Testis (tissue), 3 donors: ENCODE data around the gene QPCTL. TPM values are rescaled to one million over a fixed set of nuclear protein-coding genes. Genes with fewer than 3 reads are reported as not detected.

Source experiments
- DNase-seq: peaks from one replicate; pipeline ENCODE4 v3.0.0-alpha.2; 2019
- H3K27ac ChIP-seq, 2 donors: fragments of 200-600 bp; sonication (generic); one replicate each; pipeline ENCODE4 v1.5.1; 2019
- H3K27me3 ChIP-seq: fragments of 200-600 bp; sonication (generic); one replicate; pipeline ENCODE4 v1.5.1; 2019
- H3K36me3 ChIP-seq: fragments of 200-600 bp; sonication (generic); one replicate; pipeline ENCODE4 v1.5.1; 2017; ENCODE audit warnings: low read depth; ENCODE audit errors: missing control alignments
- H3K4me1 ChIP-seq: fragments of 200-600 bp; sonication (generic); one replicate; pipeline ENCODE4 v1.5.1; 2019
- H3K4me3 ChIP-seq, 2 donors: fragments of 200-600 bp; sonication (generic); one replicate each; pipeline ENCODE4 v1.5.1; 2017 to 2019
- H3K9me3 ChIP-seq: fragments of 200-600 bp; sonication (generic); one replicate; pipeline ENCODE4 v1.5.1; 2017
- POLR2A ChIP-seq: fragments of 450-650 bp; IDR thresholded peaks from one replicate; pipeline ENCODE4 v1.6.1; 2017; ENCODE audit warnings: antibody characterized with exemption, mild to moderate bottlenecking, moderate library complexity
- WGBS, 2 donors: methylation state at CpG; one replicate each; pipeline ENCODE4 v1.1.5; 2018; 5-methylcytosine and 5-hydroxymethylcytosine counted together
- intact Hi-C: fragments of 100-400 bp; cut with DNase I; formaldehyde crosslinking; loops from one replicate; pipeline ENCODE4 v1.15.1; 2023; ENCODE audit warnings: low total_unique reads
- polyA plus RNA-seq: library from polyadenylated mRNA; stranded (reverse); fragments of 350-450 nt; fragmentation: Illumina TruSeq; extraction: RNeasy Lipid Tissue Mini Kit (QIAGEN cat#74804); gene quantifications from one replicate; pipeline ENCODE4 v1.2.3, GENCODE V29; 2014; ENCODE audit warnings: low read depth, low replicate concordance; ENCODE audit not compliant: insufficient read depth
- total RNA-seq, 2 donors: library from RNA; depleted of rRNA; stranded (reverse); fragments of >200 nt; gene quantifications; one replicate each; pipeline ENCODE4 v1.2.3, GENCODE V29; 2016
- TF ChIP-seq, protein P1 (sequence below), 3 experiments: fragments of 450-650 bp in 2 of 3; fragments of 200-600 bp in 1 of 3; sonication (generic) in 1 of 3; IDR thresholded peaks; one replicate each; pipeline ENCODE4 v1.5.1; 2016 to 2019; ENCODE audit warnings: antibody characterized with exemption in 3 of 3, mild to moderate bottlenecking in 2 of 3, moderate library complexity in 1 of 3

The QPCTL gene
- total and polyA plus RNA-seq, 3 donors from 2014 or later: 3.5 to 6.9 (median 5.3) TPM

- H3K27ac ChIP-seq: no peak overlapping the region
- no peak overlapping the region for H3K4me3 ChIP-seq
- no peak for DNase-seq
- no peaks in the 10 kb centered on the region for H3K27me3 ChIP-seq
- no peak for TF ChIP-seq POLR2A
- no peaks in the 10 kb centered on the region for H3K9me3 ChIP-seq
- intact Hi-C loops: no loop called here
- no peaks in the 10 kb centered on the region for H3K4me1 ChIP-seq
- H3K36me3 ChIP-seq: no peaks in the 10 kb centered on the region
- 18 to 23% methylated on average over 5 of the region's 5 CpGs for WGBS, 2 donors
Measured at GRCh38 chr19:45653634-45654033, 38.8 kb upstream of the QPCTL start.

DNA sequence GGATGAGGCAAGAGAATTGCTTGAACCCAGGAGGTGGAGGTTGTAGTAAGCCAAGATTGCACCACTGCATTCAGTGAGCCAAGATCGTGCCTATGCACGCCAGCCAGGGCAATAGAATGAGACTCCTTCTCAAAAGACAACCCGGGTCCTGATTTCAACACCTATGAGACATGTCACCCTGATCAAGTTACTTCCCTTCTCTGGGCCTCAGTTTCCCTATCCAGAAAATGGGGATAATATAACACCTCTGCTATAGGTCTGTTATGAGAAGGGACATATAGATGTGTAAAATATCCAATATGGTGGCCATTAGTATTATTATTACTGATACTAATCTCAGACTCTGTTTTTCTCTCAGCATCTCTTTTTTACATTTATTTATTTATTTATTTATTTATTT is 37.4 kb upstream of the QPCTL start:
- Histone ChIP-seq H3K4me1 (no peaks in the 10 kb centered on the region), H3K4me3 (no peak overlapping the region), H3K27me3 (no peaks in the 10 kb centered on the region), H3K27ac (no peak overlapping the region), H3K36me3 (no peaks in the 10 kb centered on the region), H3K9me3 (no peaks in the 10 kb centered on the region)
- TF ChIP-seq POLR2A: no peak
- TF ChIP-seq, protein P1, sequence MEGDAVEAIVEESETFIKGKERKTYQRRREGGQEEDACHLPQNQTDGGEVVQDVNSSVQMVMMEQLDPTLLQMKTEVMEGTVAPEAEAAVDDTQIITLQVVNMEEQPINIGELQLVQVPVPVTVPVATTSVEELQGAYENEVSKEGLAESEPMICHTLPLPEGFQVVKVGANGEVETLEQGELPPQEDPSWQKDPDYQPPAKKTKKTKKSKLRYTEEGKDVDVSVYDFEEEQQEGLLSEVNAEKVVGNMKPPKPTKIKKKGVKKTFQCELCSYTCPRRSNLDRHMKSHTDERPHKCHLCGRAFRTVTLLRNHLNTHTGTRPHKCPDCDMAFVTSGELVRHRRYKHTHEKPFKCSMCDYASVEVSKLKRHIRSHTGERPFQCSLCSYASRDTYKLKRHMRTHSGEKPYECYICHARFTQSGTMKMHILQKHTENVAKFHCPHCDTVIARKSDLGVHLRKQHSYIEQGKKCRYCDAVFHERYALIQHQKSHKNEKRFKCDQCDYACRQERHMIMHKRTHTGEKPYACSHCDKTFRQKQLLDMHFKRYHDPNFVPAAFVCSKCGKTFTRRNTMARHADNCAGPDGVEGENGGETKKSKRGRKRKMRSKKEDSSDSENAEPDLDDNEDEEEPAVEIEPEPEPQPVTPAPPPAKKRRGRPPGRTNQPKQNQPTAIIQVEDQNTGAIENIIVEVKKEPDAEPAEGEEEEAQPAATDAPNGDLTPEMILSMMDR (IDR thresholded peaks at IDR 0.05): no peak
- 60 to 95% methylated on average over 3 of the region's 3 CpGs for WGBS, 2 donors
- intact Hi-C loops: no loop called here
- no peak for DNase-seq

DNA sequence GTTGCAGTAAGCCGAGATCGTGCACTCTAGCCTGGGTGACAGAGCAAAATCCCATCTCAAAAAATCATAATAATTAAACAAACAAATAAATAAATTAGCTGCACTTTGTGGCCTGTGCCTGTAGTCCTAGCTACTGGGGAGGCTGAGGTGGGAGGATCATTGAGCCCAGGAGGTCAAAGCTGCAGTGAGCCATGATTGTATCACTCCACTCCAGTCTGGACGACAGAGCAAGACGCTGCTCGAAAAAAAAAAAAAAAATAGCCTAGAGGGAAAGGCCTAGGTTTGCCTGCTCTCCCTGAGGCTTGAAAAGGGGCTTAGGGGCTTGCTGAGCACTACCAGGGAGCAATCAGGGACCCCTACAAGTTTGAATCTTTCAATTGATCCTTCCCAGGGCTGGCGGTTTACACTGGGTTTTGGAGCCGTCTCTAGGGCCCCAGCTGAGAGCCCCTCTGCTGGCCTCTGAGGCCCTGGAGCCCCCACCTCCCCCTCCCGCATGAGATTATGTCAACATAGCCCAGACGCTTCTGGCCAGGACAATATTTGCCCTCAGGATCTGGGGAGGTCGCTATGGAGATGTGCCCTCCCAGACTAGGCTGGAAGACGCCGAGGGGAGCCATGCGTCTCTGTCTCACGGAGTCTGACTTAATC is 34.8 kb upstream of the QPCTL start:
- 52 to 58% methylated on average over 13 to 14 of the region's 14 CpGs for WGBS, 2 donors
- Histone ChIP-seq H3K27me3 (no peaks in the 10 kb centered on the region), H3K4me3 (no peak overlapping the region), H3K4me1 (no peaks in the 10 kb centered on the region), H3K9me3 (no peaks in the 10 kb centered on the region), H3K36me3 (no peaks in the 10 kb centered on the region), H3K27ac (no peak overlapping the region)
- intact Hi-C loops: no loop called here
- TF ChIP-seq, protein P1 (IDR thresholded peaks at IDR 0.05): no peak
- no peak for TF ChIP-seq POLR2A
- no peak for DNase-seq

DNA sequence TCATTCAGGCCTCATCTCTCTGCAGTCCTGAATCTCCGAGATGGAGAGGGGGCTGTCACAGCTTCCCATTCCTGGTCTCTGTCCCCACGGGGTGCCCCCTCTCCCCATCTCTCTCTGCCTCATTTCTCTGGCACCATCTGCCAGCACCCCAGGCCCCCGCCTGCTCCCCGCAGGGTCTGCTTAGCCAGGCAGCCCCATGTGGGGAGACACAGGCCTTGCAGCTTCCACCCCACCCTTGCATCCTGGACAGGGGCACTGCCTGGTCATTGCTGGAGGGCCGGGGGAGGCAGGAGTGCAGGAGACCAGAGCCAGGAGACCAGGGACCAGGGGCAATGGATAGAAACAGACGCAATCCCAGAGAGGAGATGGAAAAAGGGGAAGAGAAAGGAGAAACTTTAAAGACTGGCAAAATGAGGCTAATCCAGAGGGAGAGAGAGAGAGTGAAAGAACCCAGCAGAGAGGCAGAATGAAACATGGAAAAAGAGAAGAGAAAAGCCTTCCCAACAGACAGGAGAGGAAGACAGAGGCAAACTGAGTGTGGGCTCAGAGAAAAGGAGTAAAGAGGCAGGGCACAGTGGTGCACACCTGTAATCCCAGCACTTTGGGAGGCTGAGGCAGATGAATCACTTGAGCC is 33.3 kb upstream of the QPCTL start:
- no peak for DNase-seq
- no peak overlapping the region for H3K4me3 ChIP-seq
- H3K36me3 ChIP-seq: no peaks in the 10 kb centered on the region
- intact Hi-C loops: no loop called here
- H3K27ac ChIP-seq: no peak overlapping the region
- no peaks in the 10 kb centered on the region for H3K4me1 ChIP-seq
- H3K27me3 ChIP-seq: no peaks in the 10 kb centered on the region
- H3K9me3 ChIP-seq: no peaks in the 10 kb centered on the region
- no peak for TF ChIP-seq POLR2A
- TF ChIP-seq, protein P1 (IDR thresholded peaks at IDR 0.05): no peak
- 77 to 78% methylated on average over 6 of the region's 6 CpGs for WGBS, 2 donors

- Histone ChIP-seq H3K27me3 (no peaks in the 10 kb centered on the region), H3K27ac (no peak overlapping the region), H3K4me3 (no peak overlapping the region), H3K9me3 (no peaks in the 10 kb centered on the region), H3K36me3 (no peaks in the 10 kb centered on the region), H3K4me1 (no peaks in the 10 kb centered on the region)
- no peak for DNase-seq
- WGBS, 2 donors: 45 to 48% methylated on average over 8 of the region's 8 CpGs
- TF ChIP-seq, protein P1 (IDR thresholded peaks at IDR 0.05): no peak
- no peak for TF ChIP-seq POLR2A
- intact Hi-C loops: no loop called here
Measured at GRCh38 chr19:45660636-45661035, 31.8 kb upstream of the QPCTL start.
